Stimulated activated CD8-positive, alpha-beta memory T cell treated with anti-CD3 and anti-CD28 coated beads, Interleukin-12 subunit alpha, Interleukin-12 subunit beta, amount 100 ng/mL, for 24 hours (primary cell): ENCODE measurements around the gene WBP1.
"Not testable (repeated sequence)": the region's sequence is repeated elsewhere in the genome, so short reads cannot be mapped to it uniquely, and the experiment has no call there.

Experiments used
- DNase-seq: peaks from one replicate; pipeline ENCODE4 v3.0.0-alpha.2; 2020; ENCODE audit errors: extremely low read depth

The WBP1 gene

DNA sequence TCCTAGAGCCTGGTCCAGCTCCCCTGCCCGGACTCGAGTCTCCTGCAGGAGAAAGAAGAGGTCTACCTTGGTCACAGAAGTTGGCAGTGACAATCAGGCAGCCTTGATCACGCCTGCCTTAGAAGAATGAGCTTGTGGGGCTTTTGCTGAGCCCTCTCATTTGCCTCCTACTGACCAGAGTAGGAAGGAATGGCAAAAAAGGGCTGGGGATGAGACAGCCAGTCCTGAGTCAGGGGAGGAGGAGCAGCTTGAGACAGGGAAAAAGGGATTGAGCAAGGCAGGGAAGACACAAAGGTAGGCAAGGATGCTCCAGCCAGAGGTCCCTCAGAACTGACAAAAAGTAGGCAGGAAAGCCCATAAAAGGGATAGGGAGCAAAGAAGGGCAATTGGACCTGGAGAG lies 30.7 kb upstream of the WBP1 start:
- no peak for DNase-seq

DNA sequence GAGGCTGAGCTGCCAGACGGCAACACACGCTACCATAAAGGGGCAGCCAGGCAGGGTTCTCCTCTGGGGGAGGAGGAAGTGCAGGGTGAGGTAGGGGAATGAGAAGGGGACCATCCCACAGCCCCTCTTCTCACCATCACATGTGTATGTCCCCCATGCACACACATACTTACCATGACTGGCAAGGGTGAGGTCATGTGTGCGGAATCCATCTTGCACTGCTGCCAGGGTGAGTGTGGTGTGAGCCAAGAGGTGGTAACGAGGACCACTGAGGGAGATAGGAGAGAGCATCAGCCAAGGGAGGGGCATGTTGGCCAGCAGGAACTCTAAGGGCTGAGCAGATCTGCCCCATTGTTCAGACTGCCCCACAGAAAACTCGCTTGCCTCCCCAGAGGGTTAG lies 29.6 kb upstream of the WBP1 start:
- DNase-seq, result no peak

DNA sequence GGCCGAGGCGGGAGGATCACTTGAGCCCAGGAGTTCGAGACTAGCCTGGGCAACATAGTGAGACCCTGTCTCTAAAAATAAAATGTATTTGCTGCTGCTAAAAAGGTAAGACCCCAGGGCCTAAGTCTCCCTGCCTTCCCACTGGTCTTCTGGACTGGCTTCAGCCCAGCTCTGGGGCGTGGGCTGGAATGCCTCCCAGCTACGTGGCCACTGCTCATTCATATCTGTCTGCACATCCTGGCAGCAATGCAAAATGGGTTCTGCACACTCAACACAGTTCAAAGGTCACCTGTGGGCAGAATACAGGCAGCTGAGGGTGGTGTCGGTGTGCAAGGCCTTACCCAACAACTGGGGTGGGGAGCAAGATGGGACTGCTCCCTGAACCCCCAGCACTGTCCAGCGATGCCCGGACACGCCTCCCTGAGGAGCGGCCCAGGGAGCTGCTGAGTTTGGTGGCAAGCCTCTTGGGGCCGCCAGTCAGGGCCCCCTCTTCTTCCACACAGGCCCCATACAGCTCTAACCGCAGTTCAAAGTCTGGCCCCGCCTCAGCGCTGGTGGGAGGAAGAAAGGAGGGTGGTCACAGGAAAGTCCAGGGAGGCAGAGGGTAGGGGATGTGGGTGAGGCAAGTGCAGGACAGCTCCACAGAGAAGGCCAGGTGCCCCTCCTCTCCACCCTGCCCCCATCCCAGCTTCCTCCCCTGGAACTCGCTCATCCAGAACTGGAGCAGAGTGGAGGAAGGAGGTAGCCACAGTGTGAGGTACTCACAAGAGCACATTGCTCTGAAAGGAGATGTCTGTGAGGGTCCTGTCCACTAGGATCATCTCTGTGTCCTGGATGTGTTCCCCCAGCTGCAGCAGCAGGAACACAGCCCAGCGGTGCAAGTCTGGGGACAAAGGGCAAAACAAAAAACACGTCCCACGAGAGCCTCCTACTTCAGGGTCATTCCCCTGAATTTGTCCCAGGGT lies 28.5 kb upstream of the WBP1 start:
- no peak for DNase-seq

DNA sequence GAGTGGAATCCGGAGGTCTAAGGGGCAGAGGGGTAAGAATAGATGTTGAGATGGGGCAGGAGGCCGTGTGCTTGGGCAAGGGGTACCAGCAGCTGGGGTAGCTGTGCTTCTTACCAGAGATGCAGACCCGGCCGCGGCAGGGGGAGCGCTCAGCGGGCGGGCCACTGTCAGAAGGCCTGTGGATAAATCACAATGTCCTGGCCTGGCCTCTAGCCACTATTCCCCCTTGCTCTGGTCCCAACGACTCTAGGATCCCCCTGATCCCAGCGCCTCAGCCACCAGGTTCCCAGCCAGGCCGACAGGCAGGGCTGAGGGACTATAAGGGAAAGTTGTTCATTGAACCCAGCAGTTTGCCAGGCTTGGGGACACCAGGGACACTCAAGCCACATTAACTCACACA lies 27.7 kb upstream of the WBP1 start:
- no peak for DNase-seq

DNA sequence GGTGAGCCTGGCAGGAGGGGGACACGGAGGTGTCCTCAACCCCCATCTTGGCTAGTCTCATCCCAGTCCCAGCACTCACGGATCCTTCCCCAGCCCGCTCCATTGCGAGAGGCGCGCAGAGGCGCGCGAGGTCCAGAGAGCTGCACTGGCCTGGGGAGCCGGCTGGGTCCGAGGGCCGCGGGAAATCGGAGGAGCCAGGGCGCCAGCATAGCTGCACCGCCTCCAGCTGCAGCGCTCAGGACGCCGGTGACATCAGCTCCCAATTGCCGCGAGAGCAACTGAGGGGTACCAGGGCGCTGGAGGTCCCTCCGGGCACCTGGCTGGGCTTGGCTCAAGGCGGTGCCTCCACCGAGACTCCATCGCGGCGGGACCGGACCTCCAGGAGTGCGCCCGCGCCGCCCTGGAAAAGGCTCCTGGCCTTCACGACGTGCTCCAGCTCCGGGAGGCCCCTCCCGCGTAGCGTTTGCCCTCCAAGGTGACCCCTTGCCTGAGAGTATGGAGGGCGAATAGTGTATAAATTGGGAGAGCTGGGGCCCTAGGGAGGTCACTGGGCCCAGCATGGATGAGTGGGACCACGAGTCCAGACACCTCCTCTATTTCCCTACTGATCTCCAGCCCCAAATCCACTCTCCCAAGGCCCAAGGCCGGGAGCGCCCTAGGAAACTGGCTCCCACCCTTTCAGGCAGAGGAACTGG lies 22.0 kb upstream of the WBP1 start:
- DNase-seq, result no peak

DNA sequence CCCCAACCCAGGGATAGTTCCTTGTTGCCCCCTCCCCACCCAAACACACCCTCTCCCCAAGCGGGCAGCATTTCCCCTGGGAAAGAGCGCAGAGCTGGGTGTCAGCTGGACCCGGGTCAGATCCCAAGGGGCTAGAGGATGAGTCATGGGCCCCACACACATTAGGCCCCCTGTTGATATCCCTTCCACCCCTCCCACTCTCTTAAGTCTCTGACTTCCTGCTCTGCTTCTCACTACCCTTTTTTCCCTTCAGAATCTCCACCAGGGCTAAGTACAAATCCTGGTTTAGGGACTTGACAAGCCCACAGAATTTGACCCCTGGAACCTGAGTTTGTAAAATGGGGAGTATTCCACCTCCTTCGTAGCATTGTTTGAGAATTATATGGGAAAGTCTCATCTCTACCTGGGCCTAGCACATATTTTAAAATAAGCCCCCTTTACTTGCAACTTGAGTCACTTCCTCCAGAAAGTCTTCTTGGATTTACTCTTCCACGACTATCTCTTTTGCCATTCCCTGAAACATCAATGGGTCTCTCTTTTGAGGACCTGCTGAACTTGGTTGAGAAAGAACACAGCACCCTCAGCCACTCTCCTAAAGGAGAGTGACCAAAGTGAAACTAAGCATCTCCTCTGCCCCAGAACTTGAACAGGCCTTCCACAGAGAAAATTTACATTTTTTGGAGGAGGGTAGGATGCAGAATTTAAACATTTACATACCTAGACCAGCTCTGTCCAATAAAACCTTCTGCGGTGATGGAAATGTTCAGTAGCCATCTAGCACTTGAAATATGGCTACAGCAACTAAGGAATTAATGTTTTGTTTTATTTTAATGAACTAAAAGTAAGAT lies 21.2 kb upstream of the WBP1 start:
- DNase-seq, result no peak

DNA sequence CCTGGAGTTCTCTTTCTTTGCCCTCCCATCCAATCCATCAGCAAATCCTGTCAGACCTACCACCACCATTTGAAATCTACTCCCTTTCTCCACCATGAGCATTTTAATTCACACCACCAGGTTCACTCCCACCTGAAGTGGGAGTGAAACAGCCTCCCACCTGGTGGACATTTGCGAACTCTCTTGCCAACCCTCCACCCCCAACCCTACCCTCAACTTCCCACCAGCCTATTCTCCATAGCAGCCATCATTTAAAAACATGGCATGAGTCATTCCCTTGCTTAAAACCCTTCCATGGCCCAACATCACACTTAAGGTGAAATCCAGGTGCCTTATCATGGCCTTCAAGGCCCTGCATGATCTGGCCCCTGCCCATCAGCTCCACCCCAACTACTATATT lies 20.0 kb upstream of the WBP1 start:
- DNase-seq, result no peak

DNA sequence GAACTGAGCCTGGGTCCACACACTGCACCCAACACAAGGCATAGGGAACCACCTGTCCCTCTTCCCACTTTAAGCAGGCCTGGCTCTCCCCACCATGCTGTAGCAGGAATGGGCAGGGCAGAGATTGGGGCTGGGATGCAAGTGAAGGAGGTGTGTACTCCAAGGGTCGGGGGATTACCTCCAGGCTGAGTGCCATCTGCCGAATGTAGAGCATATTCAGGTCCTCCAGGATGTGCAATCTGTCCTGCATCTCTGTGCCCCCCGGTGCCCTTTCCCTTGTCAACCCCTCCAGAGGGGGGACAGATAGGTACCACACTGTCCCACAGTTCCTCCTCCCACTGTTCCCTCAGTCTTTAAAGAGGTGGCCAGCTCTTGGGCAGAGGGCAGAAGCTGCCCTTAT lies 18.9 kb upstream of the WBP1 start:
- DNase-seq, result no peak

DNA sequence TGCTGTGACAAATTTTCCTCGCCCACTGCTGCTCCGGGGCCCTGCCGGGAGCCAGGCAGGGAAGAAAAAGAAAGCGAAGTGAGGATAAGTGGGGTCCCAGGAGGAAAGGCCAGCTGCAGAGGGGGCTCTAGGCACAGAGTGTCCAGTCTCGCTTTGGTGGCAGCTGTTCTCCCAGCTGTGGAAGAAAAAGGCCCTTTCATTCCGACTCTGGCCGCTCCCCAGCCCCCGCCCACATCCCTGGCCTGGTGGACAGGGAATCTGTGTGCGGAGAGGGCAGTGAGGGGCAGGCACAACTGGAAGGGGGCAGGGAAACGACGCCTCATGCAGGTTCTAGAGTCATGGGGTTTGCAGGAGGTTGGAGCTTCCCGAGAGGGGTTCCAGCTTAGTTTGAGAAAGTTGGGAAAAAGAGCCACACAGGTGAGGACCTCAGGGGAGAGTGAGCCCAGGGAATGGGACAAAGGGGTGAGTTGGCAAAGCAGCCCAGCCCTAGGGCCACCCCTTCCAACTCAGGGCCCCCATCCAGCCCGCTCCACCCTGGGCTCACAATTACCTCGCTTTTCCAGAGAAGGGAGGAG lies 18.3 kb upstream of the WBP1 start:
- no peak for DNase-seq

DNA sequence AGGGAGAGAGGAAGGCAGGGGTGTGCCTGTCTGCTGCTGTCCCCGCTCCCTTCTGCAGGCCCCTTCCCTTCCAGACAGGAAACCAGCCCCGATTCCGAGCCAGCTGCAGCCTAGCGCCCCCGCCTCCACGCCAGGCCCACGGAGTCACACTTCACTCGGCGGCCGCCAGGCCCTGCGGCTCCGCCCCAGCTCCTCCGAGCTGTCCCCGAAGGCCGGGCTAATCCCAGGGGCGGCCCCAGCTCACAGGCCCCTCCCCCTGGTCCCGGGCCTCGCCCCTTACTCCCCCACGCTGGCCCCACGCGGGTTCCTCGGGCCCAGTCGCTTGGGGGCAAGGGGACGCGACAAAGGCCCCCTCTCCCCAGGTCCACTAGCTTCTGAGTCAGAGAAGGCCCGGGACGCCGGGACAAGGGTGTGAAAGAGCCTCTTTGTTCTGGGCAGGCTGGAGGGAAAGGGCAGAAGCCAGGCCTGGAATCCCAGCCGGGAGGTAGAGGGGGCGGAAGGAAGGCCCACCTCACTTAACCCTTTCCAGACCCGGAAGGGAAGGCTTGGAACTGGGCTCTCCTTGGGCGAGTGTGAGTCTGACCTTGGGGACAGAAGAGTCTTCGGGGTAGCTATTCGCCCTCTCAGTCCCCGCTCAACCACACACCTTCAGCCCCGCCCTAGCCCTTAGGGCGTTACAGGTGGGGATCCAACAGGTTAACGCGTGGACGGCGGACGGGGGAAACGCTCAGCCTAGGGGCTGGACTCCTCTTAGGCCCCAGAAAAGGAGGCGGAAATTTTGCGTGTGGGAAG lies 17.7 kb upstream of the WBP1 start:
- DNase-seq, result no peak

DNA sequence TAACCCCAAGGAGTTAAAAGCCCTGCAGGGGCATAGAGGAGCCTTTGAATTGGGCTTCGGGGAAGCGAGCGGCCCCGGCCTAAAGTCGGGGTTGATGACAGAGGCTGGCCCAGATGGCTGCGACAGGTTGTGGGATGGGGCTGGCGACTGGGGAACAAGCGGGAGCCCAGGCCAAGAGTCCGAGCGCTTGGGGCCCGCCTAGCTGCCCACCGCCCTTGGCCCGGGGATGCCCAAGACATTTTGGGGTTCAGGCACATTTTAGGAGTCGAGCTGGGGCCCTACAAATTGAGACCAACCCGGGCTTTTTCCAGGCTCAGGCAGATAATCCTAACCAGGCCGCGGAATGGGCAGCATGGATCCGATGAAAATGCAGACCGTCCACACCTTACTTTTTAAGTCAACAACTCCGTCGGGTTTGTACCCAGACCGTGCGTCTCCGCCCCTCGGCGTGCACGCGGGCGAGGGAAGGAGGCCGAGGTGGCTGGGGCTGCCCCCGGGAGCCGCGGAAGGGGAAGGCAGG lies 17.0 kb upstream of the WBP1 start:
- no peak for DNase-seq

DNA sequence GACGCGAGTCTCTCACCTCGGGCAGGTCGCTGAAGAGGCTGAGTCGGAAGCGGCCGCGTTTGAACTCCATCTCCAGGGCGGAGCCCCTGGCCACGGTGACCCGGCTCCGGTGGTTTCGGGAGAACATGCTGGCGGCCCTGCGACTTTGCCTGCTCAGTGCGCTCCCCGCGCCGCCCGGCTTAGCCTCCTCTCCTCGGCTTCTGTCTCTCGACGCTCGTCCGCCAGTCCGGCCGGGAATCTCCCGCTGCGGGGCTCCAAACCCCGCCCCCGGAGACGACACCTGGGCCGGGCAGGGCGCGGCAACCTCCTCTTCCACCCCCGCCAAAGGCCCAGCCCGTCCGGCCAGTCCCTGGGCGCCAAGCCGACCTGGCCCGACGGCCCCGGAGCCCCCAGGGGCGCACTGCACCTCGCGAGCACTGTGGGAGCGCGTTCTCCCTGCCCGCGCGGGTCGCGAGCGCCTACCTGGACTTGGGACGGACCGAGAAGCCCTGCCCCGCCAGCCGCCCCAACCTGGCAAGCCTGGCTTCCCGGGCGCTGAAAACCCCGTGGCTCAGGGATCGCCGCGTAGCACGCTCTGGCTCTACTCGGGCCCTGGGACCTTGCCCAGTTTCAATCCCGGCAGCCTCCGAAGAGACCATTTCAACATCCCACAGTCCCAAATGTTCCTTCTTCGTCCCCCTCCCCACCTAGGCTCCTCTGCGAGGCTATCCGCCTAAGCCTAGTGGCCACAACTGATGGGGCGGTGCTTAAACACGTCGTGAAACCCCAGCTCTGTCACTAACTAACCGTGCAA lies 16.4 kb upstream of the WBP1 start, which contains the start of gene RTKN:
Gene RTKN (minus strand): TSS at position 248 of the 793 bp plus-strand sequence. CDS start 121 bp downstream, at position 127.
- no peak for DNase-seq

DNA sequence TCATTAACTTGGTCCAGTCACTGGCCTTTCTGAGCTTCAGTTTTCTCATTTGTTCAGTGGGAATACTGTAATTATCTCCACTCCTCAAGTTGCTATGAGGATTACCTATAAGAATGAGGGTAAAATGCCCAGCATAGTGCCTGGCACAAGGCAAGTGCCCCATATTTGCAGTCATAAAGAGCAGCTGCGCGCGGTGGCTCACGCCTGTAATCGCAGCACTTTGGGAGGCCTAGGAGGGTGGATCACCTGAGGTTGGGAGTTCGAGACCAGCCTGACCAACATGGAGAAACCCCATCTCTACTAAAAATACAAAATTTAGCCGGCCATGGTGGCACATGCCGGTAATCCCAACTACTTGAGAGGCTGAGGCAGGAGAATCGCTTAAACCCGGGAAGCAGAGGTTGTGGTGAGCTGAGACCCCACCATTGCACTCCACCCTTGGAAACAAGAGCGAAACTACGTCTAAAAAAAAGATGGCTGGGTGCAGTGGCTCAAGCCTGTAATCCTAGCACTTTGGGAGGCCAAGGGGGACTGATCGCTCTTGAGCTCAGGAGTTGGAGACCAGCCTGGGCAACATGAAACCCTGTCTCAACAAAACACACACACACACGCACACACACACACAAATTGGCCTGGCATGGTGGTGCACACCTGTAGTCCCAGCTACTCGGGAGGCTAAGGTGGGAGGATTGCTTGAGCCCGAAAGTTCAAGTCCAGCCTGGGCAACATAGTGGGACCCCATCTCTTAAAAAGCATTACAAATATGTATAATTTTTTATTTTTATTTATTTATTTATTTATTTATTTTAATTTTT lies 15.5 kb upstream of the WBP1 start:
- not testable (repeated sequence) for DNase-seq

DNA sequence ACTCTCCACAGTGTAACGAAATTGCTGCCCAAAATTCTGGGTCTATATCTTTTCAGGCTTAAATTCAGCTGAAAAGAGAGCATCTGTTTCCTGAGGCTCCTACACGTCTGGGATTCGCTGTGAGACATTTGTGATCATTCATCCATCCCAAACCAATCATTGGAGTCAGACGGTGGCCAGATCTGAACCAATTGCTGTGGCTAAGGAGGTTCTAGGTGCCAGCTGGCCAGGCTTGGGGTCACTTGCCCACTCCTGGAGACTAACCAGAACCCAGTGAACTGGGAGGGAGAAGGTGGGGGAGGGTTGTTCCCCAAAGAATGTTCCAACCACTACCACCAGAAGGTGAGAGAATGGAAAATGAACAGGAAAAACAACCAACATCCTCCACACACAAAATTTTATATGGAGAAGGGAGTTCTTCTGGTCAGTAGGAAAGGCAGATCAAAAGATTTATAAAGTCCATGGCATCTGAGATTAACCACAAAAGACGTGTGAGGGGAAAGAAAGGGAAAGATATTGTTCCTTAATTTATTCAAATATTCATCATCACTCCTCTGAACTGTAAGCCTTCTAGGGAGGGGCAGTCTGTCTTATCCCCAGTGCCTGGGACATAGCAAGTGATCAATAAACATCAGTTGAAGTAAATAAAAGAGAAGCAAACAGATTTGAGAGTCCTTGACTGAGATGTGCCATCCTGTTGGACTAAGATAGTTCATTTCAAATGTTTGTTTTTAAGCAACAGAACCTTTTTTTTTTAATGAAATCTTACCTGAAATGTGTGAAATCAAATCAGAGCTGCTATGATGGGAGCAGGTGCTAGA lies 13.5 kb upstream of the WBP1 start:
- DNase-seq, result no peak

DNA sequence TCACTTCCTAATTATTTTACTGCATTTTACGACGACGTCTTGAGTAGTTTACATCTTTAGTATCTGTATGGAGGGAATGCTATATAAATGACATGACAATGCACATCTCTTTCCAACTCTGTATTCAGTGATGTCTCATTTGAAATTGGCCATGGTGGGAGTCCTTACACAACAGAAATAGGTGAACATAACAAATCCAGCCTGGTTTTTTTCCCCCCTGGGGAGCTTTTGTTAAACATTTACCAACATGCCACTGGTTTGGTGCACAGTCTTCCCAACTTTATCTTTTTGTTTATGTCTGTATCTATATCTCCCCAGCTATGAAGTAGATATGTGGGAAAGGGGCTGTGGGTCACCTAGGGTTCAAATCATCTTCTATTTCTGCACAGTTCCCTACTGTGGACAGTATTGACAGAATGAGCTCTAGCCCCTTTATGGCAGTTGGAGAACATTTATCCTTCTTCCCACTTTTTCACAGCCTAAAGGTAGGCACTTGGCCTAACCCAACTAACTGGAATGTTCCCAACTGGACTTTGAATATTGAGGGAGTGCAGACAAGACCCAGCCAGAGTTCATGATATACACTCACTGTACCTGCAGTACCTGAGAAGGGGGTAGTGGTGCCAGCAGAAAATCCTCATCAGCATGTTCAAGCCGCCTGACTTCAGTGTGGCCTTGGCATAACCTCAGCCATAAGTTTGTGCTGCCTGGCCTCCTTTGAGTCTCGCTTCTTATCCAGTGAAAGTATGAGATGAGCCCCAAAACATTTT lies 10.8 kb upstream of the WBP1 start:
- DNase-seq, result no peak

DNA sequence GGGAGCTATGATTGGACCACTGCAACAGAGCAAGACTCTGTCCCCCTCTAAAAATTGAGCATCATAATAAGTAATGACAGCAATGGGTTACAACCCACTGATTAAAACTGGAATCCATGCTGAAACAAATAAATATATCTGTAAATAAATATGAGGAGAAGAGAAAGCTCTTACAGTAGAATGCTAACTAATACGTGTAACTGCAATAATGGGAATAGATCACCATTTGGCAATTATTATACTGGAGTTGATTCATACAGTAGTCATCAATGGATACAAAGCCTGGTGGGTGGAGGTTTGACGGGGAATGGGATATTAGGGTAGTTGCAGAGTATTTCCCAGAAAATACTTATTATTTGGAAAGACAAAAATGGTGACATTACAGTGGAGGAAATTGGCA lies 9.5 kb upstream of the WBP1 start:
- DNase-seq, result no peak

DNA sequence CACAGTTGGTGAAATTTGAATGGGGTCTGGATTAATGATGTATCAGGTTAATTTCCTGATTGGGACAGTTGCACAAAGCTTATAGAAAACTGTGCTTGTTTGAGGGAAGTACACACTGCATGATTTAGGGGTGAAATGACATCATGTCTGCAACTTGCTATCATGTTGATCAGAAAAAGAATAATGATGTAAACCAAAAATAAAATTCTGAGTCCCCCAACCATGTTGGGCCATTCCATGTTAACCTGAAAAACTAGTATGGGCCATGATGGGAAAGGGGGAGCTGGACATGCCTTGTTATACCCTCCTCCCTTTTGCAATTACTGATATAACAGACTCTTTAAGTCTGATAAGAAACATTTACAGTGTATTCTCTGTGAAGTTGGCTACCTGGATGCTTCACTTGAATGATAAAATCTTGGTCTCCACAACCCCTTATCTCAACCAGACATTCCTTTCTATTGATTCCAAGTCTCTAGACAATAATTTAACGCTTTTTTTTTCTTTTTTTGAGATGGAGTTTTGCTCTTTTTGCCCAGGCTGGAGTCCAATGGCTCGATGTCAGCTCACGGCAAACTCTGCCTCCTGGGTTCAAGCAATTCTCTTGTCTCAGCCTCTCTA lies 7.6 kb upstream of the WBP1 start:
- no peak for DNase-seq
